Measurements from ENCODE around the gene FAM149A.

GRCh38 chr4:186205156-186205555 is 100.7 kb downstream of the FAM149A start:
- TF ChIP-seq CTCF (conservative IDR thresholded peaks at IDR 0.05; ENCODE audit: low read length) (no peak), EZH2phosphoT487 (IDR thresholded peaks at IDR 0.05; ENCODE audit: borderline replicate concordance, low read depth, low read length) (no peak)
